Naive B cell (primary cell): Measurements from ENCODE around the gene TEAD2. TPM values are rescaled to one million over a fixed set of nuclear protein-coding genes. Genes with fewer than 3 reads are reported as not detected.
"Not testable (repeated sequence)": the region's sequence is repeated elsewhere in the genome, so short reads cannot be mapped to it uniquely, and the experiment has no call there.

Experiments
- ATAC-seq, 2 donors: fragments of 150-1000 bp; cut with Tn5 transposase; 2 replicates each; pipeline ENCODE4 v1.10.0; 2021; ENCODE audit warnings: low read depth in 2 of 2, mild to moderate bottlenecking in 2 of 2, moderate library complexity in 2 of 2
- DNase-seq: peaks from one replicate; pipeline ENCODE4 v3.0.0; 2022
- H3K27ac Mint-ChIP-seq, 6 donors: one replicate each; pipeline ENCODE4 v1.8.0; 2020 to 2022; ENCODE audit warnings: mild to moderate bottlenecking in 6 of 6, mixed read lengths in 6 of 6, moderate library complexity in 5 of 6, inconsistent platforms in 2 of 6
- H3K27me3 Mint-ChIP-seq, 3 donors: one replicate each; pipeline ENCODE4 v1.8.0; 2021 to 2022; ENCODE audit warnings: mixed read lengths in 3 of 3, mild to moderate bottlenecking in 1 of 3
- H3K36me3 Mint-ChIP-seq, 2 donors: one replicate each; pipeline ENCODE4 v1.8.0; 2020 to 2022; ENCODE audit warnings: mixed read lengths in 2 of 2, inconsistent platforms in 1 of 2, mild to moderate bottlenecking in 1 of 2
- H3K4me1 Mint-ChIP-seq, 3 donors: one replicate each; pipeline ENCODE4 v1.8.0; 2020 to 2022; ENCODE audit warnings: mixed read lengths in 3 of 3, inconsistent platforms in 1 of 3, mild to moderate bottlenecking in 1 of 3, moderate library complexity in 1 of 3
- H3K4me3 Mint-ChIP-seq, 8 donors: one replicate each; pipeline ENCODE4 v1.8.0; 2020 to 2022; ENCODE audit warnings: mild to moderate bottlenecking in 8 of 8, mixed read lengths in 8 of 8, moderate library complexity in 8 of 8, inconsistent platforms in 2 of 8
- H3K9me3 Mint-ChIP-seq, 7 donors: one replicate each; pipeline ENCODE4 v1.8.0; 2020 to 2022; ENCODE audit warnings: mixed read lengths in 7 of 7, mild to moderate bottlenecking in 5 of 7, inconsistent platforms in 2 of 7, moderate library complexity in 1 of 7
- polyA plus RNA-seq, 6 donors: library from polyadenylated mRNA; unstranded; fragments of 300-500 nt; fragmentation: Illumina TruSeq; gene quantifications; one replicate each; pipeline ENCODE4 v1.2.3, GENCODE V29; 2021; ENCODE audit warnings: low read depth in 6 of 6

The TEAD2 gene
- polyA plus RNA-seq, 6 donors from 2014 or later = 0.80 to 5.4 (median 3.0) TPM

GRCh38 chr19:49338691-49339300 is 23.4 kb downstream of the TEAD2 start:
- peaks cover 24 to 58% of the 10 kb centered on the region in 2 donors for H3K36me3 Mint-ChIP-seq
- H3K9me3 Mint-ChIP-seq = peaks cover 0 to 11% (median 6%) of the 10 kb centered on the region in 7 donors
- H3K4me1 Mint-ChIP-seq = peaks cover 69 to 84% (median 74%) of the 10 kb centered on the region in 3 donors
- no peak for ATAC-seq
- no peaks in the 10 kb centered on the region for H3K27me3 Mint-ChIP-seq
- H3K27ac Mint-ChIP-seq = peak overlapping the region; percentile 84 to 98 (median 90)
- peak overlapping the region; percentile 83 to 100 (median 100) for H3K4me3 Mint-ChIP-seq
- no peak for DNase-seq

- Mint-ChIP-seq H3K9me3 (peaks cover 0 to 11% (median 6%) of the 10 kb centered on the region in 7 donors), H3K27ac (peak overlapping the region; percentile 76 to 98 (median 88)), H3K4me3 (peak overlapping the region; percentile 83 to 100 (median 100)), H3K4me1 (peaks cover 75 to 89% (median 79%) of the 10 kb centered on the region in 3 donors), H3K27me3 (no peaks in the 10 kb centered on the region), H3K36me3 (peaks cover 24 to 57% of the 10 kb centered on the region in 2 donors)
- no peak for ATAC-seq
- no peak for DNase-seq
These were observed 24.1 kb downstream of the TEAD2 start for GRCh38 chr19:49338023-49338677.

GRCh38 chr19:49337267-49338022 is 24.8 kb downstream of the TEAD2 start:
- peaks cover 18 to 50% of the 10 kb centered on the region in 2 donors for H3K36me3 Mint-ChIP-seq
- no peaks in the 10 kb centered on the region for H3K27me3 Mint-ChIP-seq
- peaks cover 72 to 89% (median 78%) of the 10 kb centered on the region in 3 donors for H3K4me1 Mint-ChIP-seq
- peak overlapping the region; percentile 94 to 100 (median 97) for H3K27ac Mint-ChIP-seq
- DNase-seq (no peak), ATAC-seq (no peak)
- peaks cover 0 to 11% (median 6%) of the 10 kb centered on the region in 7 donors for H3K9me3 Mint-ChIP-seq
- H3K4me3 Mint-ChIP-seq = peak overlapping the region; percentile 86 to 100 (median 100)

DNA sequence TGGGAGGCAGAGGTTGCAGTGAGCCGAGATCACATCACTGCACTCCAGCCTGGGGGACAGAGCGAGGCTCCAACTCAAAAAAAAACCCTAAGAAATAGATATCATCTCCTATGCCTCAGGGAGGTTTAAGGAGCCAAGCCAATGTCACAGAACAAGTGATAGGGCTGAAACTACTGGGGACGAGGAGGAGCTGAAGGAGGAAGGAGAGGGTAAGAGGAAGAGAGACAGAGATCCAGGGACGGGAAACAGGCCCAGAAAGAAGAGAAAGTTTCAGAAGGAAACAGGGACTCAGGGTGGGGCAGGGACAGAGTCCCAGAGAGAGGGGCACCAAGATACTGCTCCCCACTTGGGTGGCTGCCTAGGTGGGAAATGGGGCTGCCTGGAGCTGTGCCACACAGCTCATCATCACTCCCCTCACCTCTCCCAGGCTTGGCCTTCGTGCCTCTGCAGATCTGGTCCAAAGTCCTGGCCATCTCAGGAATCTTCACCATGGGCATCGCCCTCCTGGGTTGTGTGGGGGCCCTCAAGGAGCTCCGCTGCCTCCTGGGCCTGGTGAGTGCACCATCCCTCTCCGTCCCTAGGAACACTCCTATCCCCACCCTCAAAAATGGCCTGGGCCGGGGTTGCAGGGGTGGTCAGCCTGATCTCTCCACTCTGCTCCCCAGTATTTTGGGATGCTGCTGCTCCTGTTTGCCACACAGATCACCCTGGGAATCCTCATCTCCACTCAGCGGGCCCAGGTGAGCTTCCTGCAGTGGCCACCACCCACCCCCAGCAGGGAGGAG is 25.5 kb downstream of the TEAD2 start:
- Mint-ChIP-seq H3K9me3 (peaks cover 0 to 11% (median 6%) of the 10 kb centered on the region in 7 donors), H3K4me3 (peak overlapping the region; percentile 86 to 100 (median 100)), H3K27me3 (no peaks in the 10 kb centered on the region), H3K27ac (peak overlapping the region; percentile 96 to 100 (median 99)), H3K36me3 (peaks cover 18 to 49% of the 10 kb centered on the region in 2 donors), H3K4me1 (peaks cover 74 to 89% (median 78%) of the 10 kb centered on the region in 3 donors)
- ATAC-seq (no peak), DNase-seq (no peak)

- ATAC-seq = no peak
- peak overlapping the region; percentile 98 to 100 (median 99) for H3K27ac Mint-ChIP-seq
- peak overlapping the region; percentile 86 to 100 (median 100) for H3K4me3 Mint-ChIP-seq
- peaks cover 71 to 89% (median 78%) of the 10 kb centered on the region in 3 donors for H3K4me1 Mint-ChIP-seq
- peaks cover 18 to 49% of the 10 kb centered on the region in 2 donors for H3K36me3 Mint-ChIP-seq
- DNase-seq = no peak
- peaks cover 0 to 11% (median 6%) of the 10 kb centered on the region in 7 donors for H3K9me3 Mint-ChIP-seq
- H3K27me3 Mint-ChIP-seq = no peaks in the 10 kb centered on the region
These were observed 26.3 kb downstream of the TEAD2 start for GRCh38 chr19:49335784-49336481.

GRCh38 chr19:49335071-49335783 is 27.0 kb downstream of the TEAD2 start, which contains the start of gene CD37:
Gene CD37, plus strand, starts transcription at chr19:49335406. Its CDS starts 135 bp downstream, at chr19:49335541.
- H3K9me3 Mint-ChIP-seq = peaks cover 0 to 11% (median 4%) of the 10 kb centered on the region in 7 donors
- H3K4me1 Mint-ChIP-seq = peaks cover 70 to 89% (median 78%) of the 10 kb centered on the region in 3 donors
- DNase-seq (peak; percentile 84), ATAC-seq (peak; percentile 41 to 44)
- peak within 1 kb of the TSS; percentile 98 to 100 (median 99) for H3K27ac Mint-ChIP-seq
- peak within 1 kb of the TSS; percentile 89 to 100 (median 100) for H3K4me3 Mint-ChIP-seq
- H3K36me3 Mint-ChIP-seq = peaks cover 21 to 49% of the 10 kb centered on the region in 2 donors
- H3K27me3 Mint-ChIP-seq = no peaks in the 10 kb centered on the region

DNA sequence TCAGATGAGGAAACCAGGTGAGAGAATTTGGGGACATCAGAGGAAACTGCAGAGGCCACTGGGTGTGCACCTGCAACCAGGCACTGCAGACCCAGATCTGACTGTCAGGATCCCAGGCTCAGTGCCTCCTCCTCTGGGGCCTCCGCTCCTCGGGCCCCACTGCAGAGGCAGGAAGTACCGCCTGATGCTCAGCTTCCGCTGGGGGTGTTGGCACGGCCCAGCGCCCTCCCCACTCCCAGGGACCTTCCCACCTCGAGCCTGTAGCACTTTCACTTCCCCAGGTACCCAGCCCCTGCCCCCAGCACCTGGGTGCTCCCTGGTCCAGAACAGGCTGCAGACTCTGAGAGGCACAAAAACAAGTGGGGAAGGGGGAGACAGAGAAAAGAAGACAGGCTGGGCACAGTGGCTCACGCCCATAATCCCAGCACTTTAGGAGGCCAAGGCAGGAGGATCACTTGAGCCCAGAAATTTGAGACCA is 28.4 kb downstream of the TEAD2 start:
- Mint-ChIP-seq H3K27ac (peak overlapping the region; percentile 98 to 100 (median 99)), H3K36me3 (peaks cover 25 to 46% of the 10 kb centered on the region in 2 donors), H3K4me1 (peaks cover 71 to 95% (median 82%) of the 10 kb centered on the region in 3 donors), H3K9me3 (peaks cover 0 to 7% (median 0%) of the 10 kb centered on the region in 7 donors), H3K4me3 (peak overlapping the region; percentile 89 to 100 (median 100)), H3K27me3 (no peaks in the 10 kb centered on the region)
- ATAC-seq = peak; percentile 78 to 80
- peak; percentile 98 for DNase-seq

- peaks cover 21 to 44% of the 10 kb centered on the region in 2 donors for H3K36me3 Mint-ChIP-seq
- H3K27ac Mint-ChIP-seq = peak overlapping the region; percentile 98 to 100 (median 99)
- no peaks in the 10 kb centered on the region for H3K27me3 Mint-ChIP-seq
- peaks cover 0 to 3% (median 0%) of the 10 kb centered on the region in 7 donors for H3K9me3 Mint-ChIP-seq
- H3K4me3 Mint-ChIP-seq = peak overlapping the region; percentile 89 to 100 (median 100)
- ATAC-seq (no peak), DNase-seq (no peak)
- peaks cover 70 to 95% (median 82%) of the 10 kb centered on the region in 3 donors for H3K4me1 Mint-ChIP-seq
These were observed 28.8 kb downstream of the TEAD2 start for GRCh38 chr19:49333418-49333805.

DNA sequence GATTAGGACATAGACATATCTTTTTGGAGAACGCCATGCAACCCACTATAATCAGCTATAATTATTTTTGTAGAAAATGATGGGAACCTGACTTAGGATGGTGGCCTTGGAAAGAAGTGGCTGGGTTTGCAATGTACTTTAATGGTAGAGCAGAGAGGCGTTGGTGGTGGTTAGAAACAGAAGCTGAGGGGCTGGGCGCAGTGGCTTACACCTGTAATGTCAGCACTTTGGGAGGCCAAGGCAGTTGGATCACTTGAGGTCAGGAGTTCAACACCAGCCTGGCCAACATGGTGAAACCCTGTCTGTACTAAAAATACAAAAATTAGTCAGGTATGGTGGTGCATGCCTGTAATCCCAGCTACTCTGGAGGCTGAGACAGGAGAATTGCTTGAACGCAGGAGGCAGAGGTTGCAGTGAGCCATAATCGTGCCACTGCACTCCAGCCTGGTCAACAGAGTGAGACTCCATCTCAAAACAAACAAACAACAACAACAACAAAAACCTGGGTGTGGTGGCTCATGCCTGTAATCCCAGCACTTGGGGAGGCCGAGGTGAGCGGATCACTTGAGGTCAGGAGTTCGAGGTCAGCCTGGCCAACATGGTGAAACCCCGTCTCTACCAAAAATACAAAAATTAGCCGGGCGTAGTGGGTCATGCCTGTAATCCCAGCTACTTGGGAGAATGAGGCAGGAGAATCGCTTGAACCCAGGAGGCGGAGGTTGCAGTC is 29.4 kb downstream of the TEAD2 start:
- H3K27me3 Mint-ChIP-seq, DNase-seq, H3K9me3 Mint-ChIP-seq, ATAC-seq: not testable (repeated sequence)
- peak overlapping the region; percentile 98 to 100 (median 99) for H3K27ac Mint-ChIP-seq
- H3K4me1 Mint-ChIP-seq = peaks cover 70 to 95% (median 82%) of the 10 kb centered on the region in 3 donors
- H3K36me3 Mint-ChIP-seq = peaks cover 17 to 44% of the 10 kb centered on the region in 2 donors
- peak overlapping the region; percentile 55 to 100 (median 100) for H3K4me3 Mint-ChIP-seq

DNA sequence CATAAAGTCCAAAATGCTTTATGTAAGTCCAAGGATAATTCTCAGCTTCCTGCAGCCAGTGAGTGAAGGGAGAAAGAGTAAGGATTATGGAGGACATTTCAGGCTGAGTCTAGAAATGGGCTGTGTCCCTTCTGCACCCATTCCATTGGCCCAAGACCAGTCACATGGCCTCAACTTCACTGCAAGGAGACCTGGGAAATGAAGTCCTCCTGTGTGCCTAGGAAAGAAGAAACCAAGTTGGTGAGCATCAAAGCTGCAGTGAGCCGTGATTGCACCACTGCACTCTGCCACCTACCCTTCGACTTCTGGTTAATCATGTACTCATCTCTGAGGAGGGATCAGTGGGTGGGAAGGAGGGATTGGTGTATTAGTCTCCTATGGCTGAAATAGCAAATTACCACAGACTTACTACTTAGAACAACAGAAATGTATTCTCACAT is 30.6 kb downstream of the TEAD2 start:
- DNase-seq = peak; percentile 71
- no peaks in the 10 kb centered on the region for H3K27me3 Mint-ChIP-seq
- H3K27ac Mint-ChIP-seq = peak overlapping the region; percentile 52 to 100 (median 97)
- H3K4me3 Mint-ChIP-seq = peak overlapping the region; percentile 50 to 100 (median 96)
- peak; percentile 35 to 38 for ATAC-seq
- H3K9me3 Mint-ChIP-seq = peaks cover 0 to 5% (median 0%) of the 10 kb centered on the region in 7 donors
- peaks cover 66 to 93% (median 78%) of the 10 kb centered on the region in 3 donors for H3K4me1 Mint-ChIP-seq
- peaks cover 11 to 33% of the 10 kb centered on the region in 2 donors for H3K36me3 Mint-ChIP-seq

- Mint-ChIP-seq H3K36me3 (peaks cover 10 to 28% of the 10 kb centered on the region in 2 donors), H3K4me3 (peak overlapping the region; percentile 50 to 100 (median 96)), H3K27ac (peak overlapping the region; percentile 52 to 100 (median 97)), H3K4me1 (peaks cover 65 to 94% (median 78%) of the 10 kb centered on the region in 3 donors)
- H3K27me3 Mint-ChIP-seq, ATAC-seq, H3K9me3 Mint-ChIP-seq, DNase-seq: not testable (repeated sequence)
These were observed 31.0 kb downstream of the TEAD2 start for GRCh38 chr19:49331187-49331586.
